MM.1S (cell line): ENCODE data around the gene FSTL1.

Source experiments
- DNase-seq: peaks from one replicate; pipeline ENCODE4 v3.0.0-alpha.2; 2015
- H2AFZ ChIP-seq: fragments of 300-600 bp; sonication (generic); 2 replicates; pipeline ENCODE4 v1.6.0; 2016; ENCODE audit warnings: antibody characterized with exemption, low read length
- H3F3A ChIP-seq: fragments of 300-600 bp; sonication (generic); 2 replicates; pipeline ENCODE4 v1.6.1; 2016; ENCODE audit warnings: mild to moderate bottlenecking, antibody characterized with exemption, low read length, moderate library complexity, mixed read lengths; ENCODE audit not compliant: insufficient read depth
- H3K27ac ChIP-seq: fragments of 300-600 bp; sonication (generic); 2 replicates; pipeline ENCODE4 v1.5.1; 2016; ENCODE audit warnings: mild to moderate bottlenecking, low read length
- H3K27me3 ChIP-seq: fragments of 300-600 bp; sonication (generic); replicated peaks from 2 replicates; pipeline ENCODE4 v1.6.0; 2016; ENCODE audit warnings: low read length; ENCODE audit not compliant: insufficient read depth
- H3K36me3 ChIP-seq: fragments of 300-600 bp; sonication (generic); replicated peaks from 2 replicates; pipeline ENCODE4 v1.6.1; 2016; ENCODE audit warnings: mild to moderate bottlenecking, low read length, mixed read lengths; ENCODE audit not compliant: insufficient read depth
- H3K4me1 ChIP-seq: fragments of 300-600 bp; sonication (generic); 2 replicates; pipeline ENCODE4 v1.6.1; 2016; ENCODE audit warnings: low read length, mixed read lengths
- H3K4me2 ChIP-seq: fragments of 300-600 bp; sonication (generic); 2 replicates; pipeline ENCODE4 v1.6.0; 2016; ENCODE audit warnings: low read depth, low read length
- H3K4me3 ChIP-seq: fragments of 300-600 bp; sonication (generic); 2 replicates; pipeline ENCODE4 v1.5.1; 2016; ENCODE audit warnings: low read length, mixed read lengths
- H3K79me2 ChIP-seq: fragments of 300-600 bp; sonication (generic); 2 replicates; pipeline ENCODE4 v1.6.1; 2016; ENCODE audit warnings: mixed run types, low read length, mixed read lengths
- H3K9ac ChIP-seq: fragments of 300-600 bp; sonication (generic); 2 replicates; pipeline ENCODE4 v1.6.1; 2016; ENCODE audit warnings: low read length, mixed read lengths
- H3K9me2 ChIP-seq: fragments of 300-600 bp; sonication (generic); replicated peaks from 2 replicates; pipeline ENCODE4 v1.6.1; 2016; ENCODE audit warnings: mild to moderate bottlenecking, low read length, mixed read lengths; ENCODE audit not compliant: insufficient read depth
- H3K9me3 ChIP-seq: fragments of 300-600 bp; sonication (generic); replicated peaks from 2 replicates; pipeline ENCODE4 v1.6.1; 2016; ENCODE audit warnings: mild to moderate bottlenecking, low read length, mixed read lengths; ENCODE audit not compliant: insufficient read depth
- H4K20me1 ChIP-seq: fragments of 300-600 bp; sonication (generic); 2 replicates; pipeline ENCODE4 v1.6.1; 2016; ENCODE audit warnings: mild to moderate bottlenecking, low read length, moderate library complexity, mixed read lengths; ENCODE audit not compliant: insufficient read depth
- CTCF ChIP-seq: fragments of 300-600 bp; sonication (generic); IDR thresholded peaks from 2 replicates; pipeline ENCODE4 v1.5.1; 2016; ENCODE audit warnings: antibody characterized with exemption, low read length, mixed read lengths
- EZH2 ChIP-seq: fragments of 300-600 bp; sonication (generic); optimal IDR thresholded peaks from 2 replicates; pipeline ENCODE3; 2017; ENCODE audit warnings: low read depth, mild to moderate bottlenecking, antibody characterized with exemption, low read length, mixed read lengths
- EZH2phosphoT487 ChIP-seq: fragments of 300-600 bp; sonication (generic); IDR thresholded peaks from 2 replicates; pipeline ENCODE4 v1.6.1; 2018; ENCODE audit warnings: antibody characterized with exemption, low read length

FSTL1 gene

DNA sequence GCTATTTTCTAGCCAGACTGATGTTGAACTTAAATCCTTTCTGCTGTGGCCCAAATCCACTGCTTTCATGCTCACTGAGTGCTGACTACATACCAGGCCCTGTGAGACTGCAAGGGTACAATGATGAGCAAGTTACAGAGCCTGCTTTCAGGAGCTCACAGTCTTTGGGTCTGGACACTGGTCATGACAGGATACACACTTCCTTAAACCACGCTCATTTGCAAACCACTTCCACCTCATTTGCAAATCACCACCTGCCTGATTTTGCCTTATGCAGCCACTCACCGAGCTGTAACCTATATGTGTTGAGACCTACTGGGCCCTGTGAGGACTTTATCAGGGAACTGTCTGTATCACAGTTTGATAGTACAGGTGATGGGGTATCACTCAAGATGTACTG is 51.4 kb downstream of the FSTL1 start:
- Histone ChIP-seq H3K4me3 (no peak overlapping the region), H3K9ac (no peak overlapping the region), H3K4me1 (peaks cover 11% of the 10 kb centered on the region), H3K9me2 (no peaks in the 10 kb centered on the region), H3K27me3 (no peaks in the 10 kb centered on the region), H3K4me2 (peak overlapping the region; percentile 8; the same call in 1 of the 2 replicates), H2AFZ (no peak overlapping the region), H3K27ac (no peak overlapping the region), H3K36me3 (no peaks in the 10 kb centered on the region), H3K79me2 (no peaks in the 10 kb centered on the region), H3K9me3 (no peaks in the 10 kb centered on the region), H3F3A (no peaks in the 10 kb centered on the region), H4K20me1 (no peaks in the 10 kb centered on the region)
- TF ChIP-seq CTCF, result no peak
- no peak for TF ChIP-seq EZH2
- no peak for TF ChIP-seq EZH2phosphoT487
- DNase-seq, result peak; percentile 66

- Histone ChIP-seq H3K36me3 (no peaks in the 10 kb centered on the region), H3K9ac (no peak overlapping the region), H3K27ac (no peak overlapping the region), H3K4me1 (peaks cover 11% of the 10 kb centered on the region), H3K79me2 (no peaks in the 10 kb centered on the region), H3K9me3 (no peaks in the 10 kb centered on the region), H3K27me3 (no peaks in the 10 kb centered on the region), H4K20me1 (no peaks in the 10 kb centered on the region), H3K9me2 (no peaks in the 10 kb centered on the region), H3K4me2 (no peak overlapping the region), H3K4me3 (no peak overlapping the region), H3F3A (no peaks in the 10 kb centered on the region), H2AFZ (no peak overlapping the region)
- DNase-seq, result no peak
- TF ChIP-seq EZH2, result no peak
These were observed 54.3 kb downstream of the FSTL1 start for GRCh38 chr3:120396469-120396868.

DNA sequence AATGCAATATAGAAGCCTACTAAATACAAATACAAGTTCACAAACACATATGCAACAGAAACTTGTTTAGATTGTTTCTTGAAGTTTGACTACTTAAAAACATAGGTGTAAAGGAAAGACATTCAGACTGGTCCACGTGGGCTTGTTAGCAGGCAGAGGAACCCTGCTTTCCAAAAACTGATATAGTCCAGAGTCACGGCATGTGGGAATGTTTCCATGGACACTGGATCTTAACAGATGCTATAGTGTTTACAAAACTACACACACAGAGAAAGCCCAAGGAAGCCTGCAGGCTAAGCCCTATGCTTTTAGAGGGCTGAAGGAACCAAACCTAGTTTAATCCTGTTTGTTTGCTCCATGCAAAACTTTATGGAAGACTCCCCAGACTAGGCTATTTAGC is 56.4 kb downstream of the FSTL1 start:
- no peak overlapping the region for H3K4me3 ChIP-seq
- H3F3A ChIP-seq, result no peaks in the 10 kb centered on the region
- H3K79me2 ChIP-seq, result no peaks in the 10 kb centered on the region
- no peaks in the 10 kb centered on the region for H3K36me3 ChIP-seq
- H3K4me1 ChIP-seq, result peaks cover 5% of the 10 kb centered on the region
- H3K9ac ChIP-seq, result no peak overlapping the region
- no peak overlapping the region for H3K4me2 ChIP-seq
- H3K27ac ChIP-seq, result no peak overlapping the region
- TF ChIP-seq CTCF, result no peak
- TF ChIP-seq EZH2, result no peak
- no peak for TF ChIP-seq EZH2phosphoT487
- no peaks in the 10 kb centered on the region for H4K20me1 ChIP-seq
- no peaks in the 10 kb centered on the region for H3K9me3 ChIP-seq
- H3K27me3 ChIP-seq, result no peaks in the 10 kb centered on the region
- DNase-seq, result no peak
- no peaks in the 10 kb centered on the region for H3K9me2 ChIP-seq
- no peak overlapping the region for H2AFZ ChIP-seq

DNA sequence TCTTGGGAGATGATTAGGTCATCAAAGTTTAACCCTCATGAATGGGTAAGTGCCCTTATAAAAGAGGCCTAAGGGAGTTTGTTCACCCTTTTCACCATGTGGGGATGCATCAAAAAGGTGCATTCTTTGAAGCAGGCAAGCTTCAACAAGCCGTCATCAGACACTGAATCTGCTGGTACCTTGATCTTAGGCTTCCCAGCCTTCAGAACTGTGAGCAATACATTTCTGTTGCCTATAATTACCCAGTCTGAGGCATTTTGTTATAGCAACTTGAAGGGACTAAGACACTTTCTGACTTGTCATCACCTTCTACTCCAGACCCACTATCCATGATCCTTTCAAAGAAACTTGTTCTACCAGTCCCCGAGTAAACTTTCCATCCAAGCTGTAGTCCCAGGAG is 57.0 kb downstream of the FSTL1 start:
- H3K27me3 ChIP-seq, result no peaks in the 10 kb centered on the region
- H3K9me3 ChIP-seq, result no peaks in the 10 kb centered on the region
- H3K27ac ChIP-seq, result no peak overlapping the region
- H3K4me2 ChIP-seq, result no peak overlapping the region
- no peaks in the 10 kb centered on the region; the same call in 1 of the 2 replicates for H3K4me1 ChIP-seq
- no peak overlapping the region for H3K4me3 ChIP-seq
- H3K36me3 ChIP-seq, result no peaks in the 10 kb centered on the region
- DNase-seq, result no peak
- no peak overlapping the region for H2AFZ ChIP-seq
- no peaks in the 10 kb centered on the region for H4K20me1 ChIP-seq
- H3K79me2 ChIP-seq, result no peaks in the 10 kb centered on the region
- H3K9me2 ChIP-seq, result no peaks in the 10 kb centered on the region
- no peak for TF ChIP-seq EZH2phosphoT487
- TF ChIP-seq EZH2, result no peak
- no peak for TF ChIP-seq CTCF
- H3F3A ChIP-seq, result no peaks in the 10 kb centered on the region
- no peak overlapping the region for H3K9ac ChIP-seq
